Hematopoietic multipotent progenitor cell treated with erythropoietin and hydrocortisone succinate and interleukin-3 and kit ligand, for 8 days (in vitro differentiated cells): Measurements from ENCODE around the gene ABCC9.

Experiments used
- DNase-seq: peaks from one replicate; pipeline ENCODE4 v3.0.0-alpha.2; 2015

The ABCC9 gene

DNA sequence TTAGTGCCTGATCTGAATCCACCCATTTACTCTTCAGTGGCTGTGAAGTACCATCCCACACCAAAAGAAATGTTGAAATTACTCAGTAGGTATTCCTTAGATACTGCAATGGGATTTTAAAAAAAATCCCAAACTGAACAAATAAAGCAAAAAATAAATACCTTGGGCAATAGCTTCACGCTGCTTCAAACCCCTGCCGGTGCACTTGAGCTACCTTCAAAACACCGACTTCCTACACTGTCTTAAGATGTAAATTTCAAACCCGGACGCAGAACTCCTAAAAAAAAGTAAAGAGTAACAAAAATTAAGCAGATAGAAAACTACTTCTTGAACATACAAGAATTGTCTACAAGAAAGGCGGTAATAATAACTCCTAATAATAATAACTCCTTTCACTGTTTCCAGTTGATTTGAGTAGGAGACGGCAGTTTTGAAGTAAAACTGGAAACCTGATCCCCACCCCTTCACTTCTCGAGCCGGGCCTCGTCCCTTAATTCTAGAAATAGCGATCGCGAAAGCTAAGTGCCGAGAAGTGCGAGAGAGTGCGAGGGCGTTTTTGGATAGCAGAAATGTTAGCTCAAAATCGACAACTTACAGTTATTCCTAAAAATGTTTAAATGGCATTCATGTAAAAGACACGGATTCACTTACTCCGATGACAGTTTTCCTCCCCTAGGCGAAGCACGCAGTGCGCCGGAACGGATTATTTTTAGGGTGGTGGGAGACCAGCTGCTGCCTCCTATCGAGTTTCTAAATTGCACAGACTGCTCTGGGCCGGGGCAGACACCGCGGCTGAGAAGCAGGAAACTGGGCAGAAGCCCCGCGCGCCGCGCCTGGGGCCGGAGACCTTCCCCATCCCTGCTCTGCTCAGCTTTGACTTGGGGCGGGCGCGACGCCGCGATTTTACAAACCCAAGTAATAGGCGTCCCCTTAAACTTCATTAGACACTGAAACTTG is at the start of gene ABCC9:
ABCC9 (minus strand) TSS at position 878 of the 957 bp plus-strand sequence. CDS start 4,752 bp downstream, outside the sequence.
- no peak for DNase-seq

DNA sequence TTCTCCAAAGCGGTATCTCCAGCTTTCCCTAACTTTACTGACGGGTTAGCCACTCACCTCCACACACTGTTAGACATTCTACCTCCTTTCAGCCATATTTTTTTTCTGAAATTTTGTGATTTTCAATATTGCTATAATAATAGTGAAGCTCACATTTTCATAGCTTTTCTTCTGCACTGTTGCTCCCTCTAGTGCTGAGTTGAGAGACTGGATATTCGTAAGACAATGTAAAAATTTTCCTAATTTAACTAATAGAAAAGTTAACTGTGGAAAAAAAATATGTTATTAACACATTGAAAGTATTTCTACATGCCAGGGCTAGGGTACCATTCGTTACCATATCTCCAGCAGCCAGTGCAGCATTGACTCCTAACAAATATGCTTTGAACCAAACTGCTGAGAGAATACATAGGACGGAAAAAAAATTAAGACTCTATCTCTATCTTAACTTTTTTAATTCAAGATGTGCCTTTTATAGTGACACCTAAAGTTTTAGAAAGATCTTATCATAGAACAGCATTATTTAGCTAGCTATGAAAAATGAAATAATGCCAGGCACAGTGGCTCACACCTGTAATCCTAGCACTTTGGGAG is 48.7 kb upstream of the ABCC9 start:
- peak; percentile 29 for DNase-seq

DNA sequence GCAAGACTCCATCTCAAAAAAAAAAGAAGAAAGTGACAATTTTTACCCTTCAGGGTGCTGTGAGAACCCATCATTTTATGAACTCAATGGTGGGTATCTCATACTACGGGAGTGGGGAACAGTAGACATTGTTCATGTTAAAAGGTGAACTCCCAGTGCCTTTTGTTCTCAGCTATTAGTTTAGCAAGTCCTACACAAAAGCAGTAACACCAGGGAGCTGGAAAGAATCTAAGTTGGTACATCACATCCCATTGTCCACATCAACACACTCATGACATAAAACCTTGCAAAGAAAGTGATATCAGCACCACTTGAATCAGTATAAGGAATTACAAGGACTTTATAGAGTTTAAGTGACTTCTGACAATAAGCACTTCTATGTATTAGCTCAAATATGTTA is 47.4 kb upstream of the ABCC9 start:
- no peak for DNase-seq

DNA sequence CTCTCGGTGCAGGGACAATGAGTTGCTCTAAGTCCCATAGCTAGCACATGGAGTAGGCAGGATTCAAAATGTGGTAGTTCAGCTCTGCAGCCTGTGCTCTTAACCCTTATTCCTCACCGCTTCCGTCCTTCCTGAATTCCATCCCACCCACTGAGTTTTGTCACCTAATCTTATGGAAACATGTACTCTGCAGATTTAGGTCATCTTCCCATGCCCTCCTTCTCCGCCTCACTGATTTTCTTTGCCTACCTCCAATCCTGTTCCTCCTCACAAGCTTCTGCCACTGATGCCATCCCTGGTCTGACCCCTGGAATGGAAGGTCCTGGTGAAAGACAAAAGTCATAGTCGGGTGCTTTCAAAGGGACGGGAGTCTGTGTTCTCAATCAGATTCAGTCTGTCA is 46.5 kb upstream of the ABCC9 start:
- no peak for DNase-seq

DNA sequence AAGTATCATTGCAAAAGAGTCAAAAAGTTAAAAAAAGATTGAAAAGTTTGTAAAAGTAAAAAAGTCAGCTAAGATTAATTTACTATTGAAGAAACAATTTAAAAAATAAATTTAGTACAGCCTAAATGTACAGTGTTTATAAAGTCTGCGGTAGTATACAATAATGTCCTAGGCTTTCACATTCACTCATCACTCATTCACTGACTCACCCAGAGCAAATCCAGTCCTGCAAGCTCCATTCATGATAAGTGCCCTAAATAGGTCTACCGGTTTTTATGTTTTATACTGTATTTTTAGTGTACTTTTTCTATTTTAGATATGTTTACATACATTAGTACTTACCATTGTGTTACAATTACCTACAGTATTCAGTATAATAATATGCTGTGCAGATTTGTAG is 43.9 kb upstream of the ABCC9 start:
- DNase-seq: no peak

DNA sequence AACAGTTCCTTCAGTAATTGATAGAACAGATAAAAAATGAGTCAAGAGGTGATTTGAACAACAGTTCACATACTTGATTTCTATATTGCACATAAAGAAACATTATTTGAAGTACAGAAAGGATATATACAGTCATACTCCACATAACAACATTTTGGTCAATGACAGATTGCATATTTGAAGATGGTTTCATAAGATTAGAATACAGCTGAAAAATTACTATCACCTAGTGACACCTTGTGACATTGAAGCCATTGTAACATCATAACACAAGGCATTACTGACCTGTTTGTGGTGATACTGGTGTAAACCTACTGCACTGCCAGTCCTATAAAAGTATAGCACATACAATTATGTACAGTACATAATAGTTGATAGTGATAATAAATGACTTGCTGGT is 43.1 kb upstream of the ABCC9 start:
- no peak for DNase-seq

DNA sequence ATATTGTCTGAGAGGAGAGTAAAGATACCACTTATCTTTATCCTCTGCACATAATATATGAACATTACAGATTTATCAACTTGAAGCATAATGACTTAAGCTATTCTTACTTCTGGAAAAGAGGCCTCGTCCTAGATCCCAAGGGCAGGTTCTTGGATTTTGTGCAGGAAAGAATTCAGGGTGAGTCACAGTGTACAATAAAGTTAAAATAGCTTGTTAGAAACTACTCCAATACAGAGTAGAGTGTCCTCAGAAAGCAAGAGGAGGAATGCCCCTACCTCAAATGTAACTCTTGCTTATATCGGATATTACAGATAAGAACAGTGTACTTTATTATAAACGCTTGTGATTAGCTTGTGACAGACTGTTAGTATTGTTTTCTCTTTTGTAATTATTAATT is 41.9 kb upstream of the ABCC9 start:
- no peak for DNase-seq

DNA sequence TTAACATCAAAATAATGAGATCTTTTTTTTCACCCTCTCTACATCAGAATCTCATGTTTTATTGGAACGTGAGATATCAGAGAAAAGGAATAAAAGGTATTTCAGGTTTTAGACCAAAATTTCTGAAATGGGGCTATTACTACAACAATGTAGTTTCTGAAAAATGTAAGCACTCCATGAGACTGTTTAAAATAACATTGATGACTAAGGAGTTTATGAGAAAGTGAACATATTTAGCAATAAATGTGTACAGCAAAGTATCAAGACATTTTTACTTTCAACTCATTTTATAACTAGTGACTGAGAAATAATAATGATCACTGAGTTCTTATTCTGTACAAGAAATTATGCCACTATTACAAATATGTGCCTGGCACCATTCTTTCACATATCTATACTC is 39.3 kb upstream of the ABCC9 start:
- no peak for DNase-seq

DNA sequence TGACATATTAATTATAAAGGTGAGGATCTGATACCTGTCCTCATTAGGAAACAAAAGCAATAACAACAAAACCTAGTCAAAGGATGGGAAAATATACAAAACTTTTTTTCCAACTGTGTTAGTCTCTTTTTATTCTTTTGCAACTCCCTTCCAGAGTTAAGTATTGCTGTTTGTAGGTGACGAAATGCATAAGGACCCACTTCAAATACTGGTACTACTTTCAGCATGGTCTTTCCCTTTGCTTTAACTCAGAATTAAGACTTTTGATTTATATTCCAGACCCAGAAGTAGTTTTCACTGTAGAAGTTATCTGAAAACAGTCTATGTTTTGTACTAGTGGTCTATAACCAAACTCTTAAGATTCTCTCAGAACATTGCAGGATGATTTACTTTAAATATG is 34.1 kb upstream of the ABCC9 start:
- no peak for DNase-seq

DNA sequence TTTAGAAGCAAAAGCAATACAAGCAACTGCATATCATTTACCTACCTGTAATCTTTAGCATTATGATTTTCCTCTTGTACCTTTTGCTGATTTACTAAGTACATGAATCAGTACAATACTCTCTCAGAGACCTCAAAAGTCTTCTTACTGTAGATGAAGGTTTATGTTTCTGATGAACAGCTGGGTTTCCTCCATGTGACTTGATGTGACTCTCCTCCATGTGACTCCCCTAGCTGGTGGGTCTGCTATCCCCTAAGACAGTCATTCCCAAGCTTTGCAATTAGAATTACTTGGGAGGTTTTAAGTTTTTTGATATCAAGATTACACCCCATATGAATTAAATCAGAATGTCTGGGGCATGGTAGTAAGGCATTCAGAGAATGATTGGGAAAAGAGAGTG is 32.0 kb upstream of the ABCC9 start:
- no peak for DNase-seq

DNA sequence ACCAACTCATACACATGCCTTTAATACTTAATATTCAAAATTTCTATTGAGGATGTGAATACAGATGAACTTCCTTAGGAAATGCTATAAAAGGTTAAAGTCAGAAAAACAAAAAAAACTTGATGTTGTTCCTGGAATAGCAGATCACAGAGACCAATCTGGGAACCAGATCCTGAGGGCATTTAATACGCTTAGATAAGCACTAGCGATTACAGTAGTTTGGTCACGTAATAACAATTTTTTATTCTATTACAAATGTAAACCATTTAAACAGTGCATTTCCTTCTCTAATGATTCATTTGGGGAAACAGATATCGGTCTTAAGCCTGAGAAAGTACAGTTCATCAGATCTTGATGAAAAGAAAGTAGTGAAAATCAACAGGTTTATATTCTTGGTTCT is 30.8 kb upstream of the ABCC9 start:
- DNase-seq: no peak

DNA sequence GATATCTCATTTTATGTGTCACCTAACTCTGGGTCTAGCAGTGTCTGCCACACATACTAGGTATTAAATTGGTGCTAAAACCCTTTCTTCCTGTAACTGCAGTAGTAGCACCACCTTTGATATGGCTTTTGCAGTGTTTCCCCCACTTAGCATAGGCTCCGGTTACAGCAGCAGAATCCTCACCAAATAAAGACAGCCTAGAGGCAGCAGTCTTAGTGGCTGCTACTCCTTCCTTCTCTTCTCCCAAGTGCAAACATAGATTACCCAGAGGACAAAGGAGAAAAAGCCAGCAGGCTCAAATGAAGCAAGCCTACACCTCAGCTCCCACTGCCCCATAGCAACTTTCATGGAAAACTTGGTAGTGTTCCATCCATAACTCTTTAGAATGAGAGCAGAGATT is 30.1 kb upstream of the ABCC9 start:
- no peak for DNase-seq

DNA sequence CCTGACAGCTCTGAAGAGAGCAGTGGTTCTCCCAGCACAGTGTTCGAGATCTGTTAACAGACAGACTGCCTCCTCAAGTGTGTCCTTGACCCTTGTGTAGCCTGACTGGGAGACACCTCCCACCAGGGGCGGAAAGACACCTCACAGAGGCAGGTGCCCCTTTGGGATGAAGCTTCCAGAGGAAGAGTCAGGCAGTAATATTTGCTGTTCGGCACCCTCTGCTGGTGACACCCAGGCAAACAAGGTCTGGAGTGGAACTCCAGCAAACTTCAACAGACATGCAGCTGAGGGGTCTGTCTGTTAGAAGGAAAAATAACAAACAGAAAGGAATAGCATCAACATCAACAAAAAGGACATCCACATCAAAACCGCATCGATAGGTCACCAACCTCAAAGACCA is 21.6 kb upstream of the ABCC9 start:
- no peak for DNase-seq

DNA sequence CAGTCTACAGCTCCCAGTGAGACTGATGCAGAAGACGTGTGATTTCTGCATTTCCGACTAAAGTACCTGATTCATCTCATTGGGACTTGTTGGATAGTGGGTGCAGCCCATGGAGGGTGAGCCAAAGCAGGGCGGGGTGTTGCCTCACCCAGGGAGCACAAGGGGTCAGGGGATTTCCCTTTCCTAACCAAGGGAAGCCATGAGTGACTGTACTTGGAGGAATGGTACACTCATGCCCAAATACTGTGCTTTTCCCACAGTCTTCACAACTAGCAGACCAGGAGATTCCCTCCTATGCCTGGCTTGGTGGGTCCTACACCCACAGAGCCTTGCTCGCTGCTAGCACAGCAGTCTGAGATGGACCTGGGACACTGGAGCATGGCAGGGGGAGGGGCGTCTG is 21.0 kb upstream of the ABCC9 start:
- no peak for DNase-seq

DNA sequence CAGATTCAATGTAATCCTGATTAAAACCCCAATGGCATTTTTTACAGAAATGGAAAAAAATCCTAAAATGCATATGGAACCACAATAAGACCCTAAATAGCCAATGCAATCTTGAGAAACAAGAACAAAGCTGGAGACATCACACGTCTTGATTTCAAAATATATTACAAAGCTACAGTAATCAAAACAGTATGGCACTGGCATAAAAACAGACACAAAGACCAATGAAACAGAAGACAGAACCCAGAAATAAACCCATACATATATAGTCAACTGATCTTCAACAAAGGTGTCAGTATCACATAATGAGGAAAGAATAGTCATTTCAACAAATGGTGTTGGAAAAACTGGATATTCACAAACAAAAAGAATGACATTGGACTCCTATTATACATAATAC is 9.4 kb upstream of the ABCC9 start:
- no peak for DNase-seq

DNA sequence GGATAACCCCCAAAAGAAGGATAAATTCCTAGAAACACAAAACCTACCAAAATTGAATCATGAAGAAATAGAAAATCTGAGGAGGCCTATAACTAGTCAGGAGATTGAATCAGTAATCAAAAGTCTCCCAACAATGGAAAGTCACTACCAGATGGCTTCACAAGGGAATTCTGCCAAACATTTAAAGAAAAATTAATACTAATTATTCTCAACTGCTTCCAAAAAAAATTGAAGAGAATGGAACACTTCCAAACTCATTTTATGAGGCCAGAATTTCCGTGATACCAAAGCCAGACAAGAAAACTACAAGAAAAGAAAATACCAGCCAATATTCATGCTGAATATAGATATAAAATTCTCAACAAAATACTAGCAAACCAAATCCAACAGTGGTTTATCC is 7.8 kb upstream of the ABCC9 start:
- DNase-seq: no peak

DNA sequence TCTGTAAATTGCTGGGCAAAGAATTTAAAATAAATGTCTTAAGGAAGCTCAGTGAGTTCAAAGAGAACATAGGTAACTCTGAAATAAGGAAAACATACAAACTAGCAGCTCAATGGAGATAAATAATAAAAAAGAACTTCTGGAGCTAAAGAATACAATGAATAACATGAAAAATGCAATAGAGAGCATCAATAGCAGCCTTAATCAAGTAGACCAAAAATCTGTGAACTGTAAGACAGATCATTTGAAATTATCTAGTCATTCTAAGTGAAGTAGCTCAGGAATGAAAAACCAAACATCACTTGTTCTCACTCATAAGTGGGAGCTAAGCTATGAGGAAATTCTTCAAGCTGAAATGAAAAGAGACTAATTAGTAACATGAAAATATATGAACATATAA is 5.8 kb upstream of the ABCC9 start:
- no peak for DNase-seq

DNA sequence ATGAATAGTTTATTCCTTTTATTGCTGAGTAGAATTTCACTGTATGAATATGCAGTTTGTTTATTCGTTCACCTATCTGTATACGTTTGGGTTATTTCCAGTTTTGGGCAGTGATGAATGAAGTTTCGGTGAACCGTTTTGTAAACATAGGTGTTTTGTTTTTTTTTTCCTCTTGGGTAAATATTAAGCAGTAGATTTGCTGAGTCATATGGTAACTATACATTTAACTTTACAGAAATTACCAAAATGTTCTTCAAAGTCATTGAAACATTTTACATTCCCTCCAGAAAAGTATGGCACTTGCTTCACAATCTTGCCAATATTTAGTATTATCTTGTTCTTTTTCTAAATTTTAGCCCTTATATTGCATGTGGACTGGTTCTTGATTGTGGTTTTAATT is 3.8 kb upstream of the ABCC9 start:
- DNase-seq: no peak

DNA sequence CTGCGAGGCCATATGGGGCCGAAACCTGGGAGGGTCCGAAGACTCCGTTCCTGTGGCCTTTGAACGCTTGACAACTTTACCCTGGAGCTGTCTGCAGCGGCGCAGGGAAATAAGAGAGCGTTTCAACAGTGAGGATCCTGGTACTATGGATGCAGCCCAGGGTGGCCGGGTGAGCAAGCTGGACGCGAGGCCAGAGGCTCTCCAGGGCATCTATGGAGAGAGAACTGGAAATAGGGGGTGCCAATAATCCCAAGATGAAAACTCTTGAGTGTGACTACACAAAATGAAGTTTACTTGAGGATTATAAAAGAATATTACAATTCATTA is 1.1 kb upstream of the ABCC9 start:
- no peak for DNase-seq

DNA sequence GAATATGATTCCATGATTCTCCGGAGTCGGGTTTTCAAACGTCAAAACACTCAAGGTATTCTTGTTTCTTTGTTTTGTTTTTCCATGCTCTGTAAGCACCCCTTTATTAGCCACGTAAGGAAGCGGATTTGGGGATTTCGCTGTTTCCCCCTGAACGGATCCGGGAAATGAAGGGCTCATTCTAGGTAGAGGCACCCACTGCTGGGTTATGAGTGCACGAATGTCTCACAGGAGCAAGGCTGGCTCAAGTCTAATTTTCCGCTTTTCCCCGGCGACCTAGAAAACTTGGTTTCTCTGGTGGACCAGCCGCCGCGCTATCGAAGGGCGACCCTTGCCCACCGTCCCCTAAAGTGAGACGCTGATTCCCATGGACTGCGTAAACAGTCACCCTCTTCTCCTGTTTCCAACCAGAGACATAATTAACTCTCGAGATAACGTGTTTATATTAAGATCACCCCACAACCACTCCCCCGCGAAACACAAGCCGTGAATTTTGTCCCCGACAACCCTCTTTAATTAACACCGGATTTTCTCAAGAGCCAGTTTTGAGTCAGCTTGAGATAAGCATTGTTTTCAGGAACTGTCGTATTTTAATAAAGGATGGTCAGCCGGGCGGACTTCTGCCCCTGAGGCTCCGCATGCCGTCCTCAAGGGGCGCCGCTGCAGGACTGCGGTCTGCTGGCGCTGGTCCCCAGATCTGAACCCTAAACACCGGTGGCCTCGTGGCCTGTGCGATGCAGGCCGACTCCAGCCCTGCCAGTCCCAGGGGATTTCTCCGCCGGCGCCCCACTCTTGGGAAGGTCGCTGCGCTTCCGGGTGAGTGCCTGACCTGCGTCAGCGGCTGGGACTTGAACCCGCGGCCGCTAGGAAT is 515 bp upstream of the ABCC9 start:
- no peak for DNase-seq

DNA sequence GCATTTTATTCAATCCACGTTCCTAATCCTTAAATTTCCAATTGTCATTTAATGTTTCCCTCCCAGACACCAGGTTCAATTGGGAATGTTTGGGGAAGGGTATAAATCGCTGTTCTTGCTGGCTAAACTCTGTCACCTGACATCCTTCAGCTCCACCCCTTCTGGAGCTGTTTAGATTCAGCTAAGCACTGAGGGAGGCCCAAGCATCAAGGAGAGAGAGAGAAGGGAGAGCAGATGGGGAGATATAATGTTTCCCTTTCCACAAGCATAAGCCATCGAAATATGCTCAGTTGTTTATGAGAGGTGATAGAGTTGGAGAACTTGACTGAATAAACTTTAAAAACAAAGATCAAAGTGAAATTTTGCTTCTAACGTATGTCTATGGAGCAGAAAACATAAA is 1.8 kb downstream of the ABCC9 start:
- no peak for DNase-seq

DNA sequence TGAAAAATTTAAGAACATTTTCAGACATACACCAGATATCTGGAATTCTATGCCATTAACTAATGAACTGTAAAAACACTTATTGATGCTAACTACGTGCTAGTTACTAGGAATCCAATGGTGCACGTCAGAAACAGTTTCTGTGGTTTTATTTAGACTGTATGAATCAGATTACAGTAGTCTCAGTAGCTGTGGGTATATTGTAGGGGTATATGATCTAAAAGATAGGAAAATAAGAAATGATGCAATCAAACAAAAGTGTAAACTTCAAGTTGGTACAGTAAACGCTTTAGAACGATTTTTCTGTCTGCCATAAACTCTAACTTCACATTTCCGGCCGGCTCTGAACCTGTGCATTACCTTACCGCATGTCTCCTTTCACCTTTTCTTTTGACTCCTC is 2.3 kb downstream of the ABCC9 start:
- no peak for DNase-seq

DNA sequence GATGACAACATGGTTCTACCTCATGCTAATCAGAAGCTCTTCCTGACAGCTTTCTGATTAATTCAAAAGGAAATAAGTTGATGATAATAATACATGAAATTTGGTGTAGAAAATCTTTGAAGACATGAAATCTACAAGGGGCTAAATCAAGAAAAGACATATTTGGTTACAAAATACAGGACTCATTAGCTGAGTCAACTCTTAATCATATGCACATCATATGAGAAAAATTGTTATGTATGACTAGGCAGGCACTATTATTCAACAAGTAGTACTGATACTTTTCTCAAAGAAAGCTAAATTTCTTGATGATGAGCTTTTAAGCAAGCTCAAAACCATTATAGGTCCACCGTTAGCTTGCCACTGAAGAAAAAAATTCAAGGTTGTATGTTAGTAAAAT is 7.1 kb downstream of the ABCC9 start:
- no peak for DNase-seq

DNA sequence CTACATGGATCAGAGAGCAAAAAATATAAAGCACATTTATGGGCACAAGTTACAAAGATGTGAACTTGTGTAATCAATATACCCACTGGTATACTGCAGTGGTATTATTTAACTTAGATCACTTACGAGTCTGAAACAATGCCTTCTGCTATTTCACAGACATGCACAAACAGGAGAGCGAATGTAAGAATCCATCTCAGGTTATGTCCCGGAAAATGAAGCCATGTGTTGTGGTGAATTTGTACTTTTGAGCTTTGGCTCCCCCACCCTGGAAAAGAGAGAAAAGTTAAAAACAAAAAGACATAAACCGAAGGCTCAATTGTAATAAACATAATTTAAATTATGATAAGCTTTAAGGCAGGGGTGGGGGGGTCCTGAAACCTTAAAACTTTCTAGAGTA is 7.6 kb downstream of the ABCC9 start:
- no peak for DNase-seq
